Activated naive CD4-positive, alpha-beta T cell treated with anti-CD3 and anti-CD28 coated beads for 36 hours (primary cell): ENCODE data around the gene PARD6A. TPM values are rescaled to one million over a fixed set of nuclear protein-coding genes. Genes with fewer than 3 reads are reported as not detected.

Source experiments
- CTCF ChIA-PET: fragments of 350-600 bp; sonication (Branson Sonifier 250); formaldehyde crosslinking; loops from one replicate; lab custom pipeline; 2021; ENCODE audit warnings: antibody characterized with exemption; lab: Charles Lee
- DNase-seq: peaks from one replicate; pipeline ENCODE4 v3.0.0-alpha.2; 2020
- H3K27ac Mint-ChIP-seq: one replicate; pipeline ENCODE4 v1.8.0; 2021; ENCODE audit warnings: mild to moderate bottlenecking, mixed read lengths
- H3K27me3 Mint-ChIP-seq: one replicate; pipeline ENCODE4 v1.8.0; 2021; ENCODE audit warnings: low read depth, mixed read lengths
- H3K36me3 Mint-ChIP-seq: one replicate; pipeline ENCODE4 v1.8.0; 2021; ENCODE audit warnings: low read depth, mixed read lengths
- H3K4me1 Mint-ChIP-seq: one replicate; pipeline ENCODE4 v1.8.0; 2021; ENCODE audit warnings: low read depth, mixed read lengths
- H3K4me3 Mint-ChIP-seq: one replicate; pipeline ENCODE4 v1.8.0; 2021; ENCODE audit warnings: mild to moderate bottlenecking, moderate library complexity, mixed read lengths
- H3K9me3 Mint-ChIP-seq: one replicate; pipeline ENCODE4 v1.8.0; 2021; ENCODE audit warnings: mixed read lengths
- intact Hi-C: fragments of 100-400 bp; cut with micrococcal nuclease; formaldehyde crosslinking; loops from one replicate; pipeline ENCODE4 v1.15.1; 2023
- total RNA-seq, 2 experiments: library from RNA; stranded (reverse); gene quantifications; one replicate each; pipeline ENCODE4 v1.2.3, GENCODE V29; 2021

Gene PARD6A
- total RNA-seq, 2 experiments from 2014 or later = 7.3 to 8.4 TPM

DNA sequence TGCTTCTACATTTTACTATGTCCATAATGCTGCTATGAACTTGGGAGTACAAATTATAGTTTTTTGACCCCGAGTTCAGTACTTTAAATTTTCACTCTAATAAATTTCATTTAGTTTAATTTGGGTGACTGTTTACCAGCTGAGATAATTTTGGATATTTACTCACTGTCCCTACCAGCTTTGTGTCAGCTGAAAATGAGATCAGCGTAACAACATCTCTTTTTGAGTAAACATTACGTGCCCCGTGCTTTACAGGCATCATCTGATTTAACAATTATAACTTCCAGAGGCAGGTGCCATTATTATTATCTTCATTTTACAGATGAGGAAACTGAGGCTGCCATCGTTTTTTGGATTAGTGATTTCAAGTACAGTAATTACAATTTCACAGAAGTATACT, 43.4 kb downstream of the PARD6A start:
- Mint-ChIP-seq H3K36me3 (no peaks in the 10 kb centered on the region), H3K4me3 (no peak overlapping the region), H3K4me1 (peaks cover 20% of the 10 kb centered on the region), H3K27me3 (no peaks in the 10 kb centered on the region), H3K9me3 (no peaks in the 10 kb centered on the region), H3K27ac (peak overlapping the region; percentile 10)
- no peak for DNase-seq
- intact Hi-C loops = no loop called here
- CTCF ChIA-PET = interaction anchor here (0.7 to 2.5 kb wide), 2 partner anchors 113 to 183 kb away, joined by 3 to 6 read pairs; no protein-coding TSS in a partner anchor

DNA sequence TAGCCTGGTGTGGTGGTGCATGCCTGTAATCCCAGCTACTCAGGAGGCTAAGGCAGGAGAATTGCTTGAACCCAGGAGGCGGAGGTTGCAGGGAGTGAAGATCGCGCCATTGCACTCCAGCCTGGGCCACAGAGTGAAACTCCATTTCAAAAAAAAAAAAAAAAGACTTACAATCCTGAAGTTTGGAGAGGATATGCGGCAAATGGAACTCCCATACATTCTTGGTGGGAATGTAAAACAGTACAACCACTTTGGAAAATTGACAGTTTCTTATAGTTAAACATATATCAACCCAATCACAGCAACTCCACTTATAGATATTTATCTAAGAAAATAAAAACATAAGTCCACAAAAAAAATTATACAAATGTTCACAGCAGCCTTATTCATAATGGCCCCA, 46.5 kb downstream of the PARD6A start:
- Mint-ChIP-seq H3K27me3 (no peaks in the 10 kb centered on the region), H3K36me3 (no peaks in the 10 kb centered on the region), H3K9me3 (no peaks in the 10 kb centered on the region), H3K27ac (no peak overlapping the region), H3K4me1 (peaks cover 23% of the 10 kb centered on the region), H3K4me3 (no peak overlapping the region)
- no peak for DNase-seq
- intact Hi-C loops = no loop called here
- CTCF ChIA-PET = no interaction called here

DNA sequence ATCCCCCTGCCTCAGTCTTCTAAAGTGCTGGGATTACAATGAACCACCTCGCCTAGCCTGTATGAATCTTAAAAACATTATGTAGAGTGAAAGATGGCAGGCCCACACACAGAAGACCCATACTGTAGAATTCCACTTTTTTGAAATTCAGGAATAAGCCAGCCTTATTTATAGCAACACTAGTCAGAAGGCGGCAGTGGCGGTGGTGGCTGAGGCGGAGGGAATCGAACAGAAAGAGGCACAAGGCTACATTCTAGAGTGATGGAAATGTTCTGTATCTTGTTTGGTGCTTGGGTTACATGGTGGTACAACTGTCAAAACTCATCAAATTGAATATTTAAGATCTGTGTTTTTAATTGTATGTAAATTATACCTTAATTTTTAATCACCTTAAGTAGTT, 47.0 kb downstream of the PARD6A start:
- no peak for DNase-seq
- CTCF ChIA-PET = no interaction called here
- H3K27me3 Mint-ChIP-seq = no peaks in the 10 kb centered on the region
- H3K4me1 Mint-ChIP-seq = peaks cover 23% of the 10 kb centered on the region
- intact Hi-C loops = no loop called here
- no peak overlapping the region for H3K27ac Mint-ChIP-seq
- no peak overlapping the region for H3K4me3 Mint-ChIP-seq
- H3K36me3 Mint-ChIP-seq = no peaks in the 10 kb centered on the region
- no peaks in the 10 kb centered on the region for H3K9me3 Mint-ChIP-seq

DNA sequence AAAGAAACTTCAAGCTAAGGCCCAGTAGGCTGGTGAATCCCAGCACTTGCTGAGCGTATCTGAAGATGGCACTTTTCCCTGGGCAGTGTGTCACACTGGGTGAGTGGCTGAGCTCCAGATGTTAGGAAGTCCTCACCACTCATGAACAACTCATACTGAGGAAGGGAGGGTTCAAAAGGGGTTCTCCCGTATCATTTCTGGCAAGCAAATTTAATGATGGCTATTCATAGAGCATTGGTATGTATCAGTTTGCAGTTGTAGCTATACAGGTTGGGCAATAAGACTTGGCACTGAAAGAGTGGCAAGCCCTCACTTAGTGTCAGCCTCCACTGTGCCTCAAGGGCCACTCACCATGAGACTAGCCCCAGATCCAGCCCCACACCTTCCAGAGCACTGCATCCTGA, 47.6 kb downstream of the PARD6A start:
- CTCF ChIA-PET = no interaction called here
- intact Hi-C loops = no loop called here
- no peak overlapping the region for H3K4me3 Mint-ChIP-seq
- no peaks in the 10 kb centered on the region for H3K27me3 Mint-ChIP-seq
- H3K27ac Mint-ChIP-seq = no peak overlapping the region
- DNase-seq = no peak
- no peaks in the 10 kb centered on the region for H3K36me3 Mint-ChIP-seq
- peaks cover 19% of the 10 kb centered on the region for H3K4me1 Mint-ChIP-seq
- no peaks in the 10 kb centered on the region for H3K9me3 Mint-ChIP-seq

DNA sequence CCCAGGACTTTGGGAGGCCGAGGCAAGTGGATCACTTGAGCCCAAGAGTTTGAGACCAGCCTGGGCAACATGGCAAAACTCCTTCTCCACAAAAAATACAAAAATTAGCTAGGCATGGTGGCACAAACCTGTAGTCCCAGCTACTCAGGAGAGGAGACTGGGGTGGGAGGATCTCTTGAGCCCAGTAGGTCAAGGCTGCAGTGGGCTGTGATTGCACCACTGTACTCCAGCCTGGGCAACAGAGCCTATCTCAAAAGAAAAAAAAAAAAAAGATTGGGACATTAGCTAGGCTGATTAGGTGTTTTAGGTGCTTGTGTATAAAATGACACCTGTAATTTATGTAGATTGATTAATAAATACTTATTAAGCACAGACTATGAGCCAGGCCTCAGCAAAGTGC, 48.3 kb downstream of the PARD6A start:
- Mint-ChIP-seq H3K4me3 (no peak overlapping the region), H3K4me1 (peaks cover 13% of the 10 kb centered on the region), H3K36me3 (no peaks in the 10 kb centered on the region), H3K27me3 (no peaks in the 10 kb centered on the region), H3K9me3 (no peaks in the 10 kb centered on the region), H3K27ac (no peak overlapping the region)
- intact Hi-C loops = no loop called here
- CTCF ChIA-PET = no interaction called here
- no peak for DNase-seq

DNA sequence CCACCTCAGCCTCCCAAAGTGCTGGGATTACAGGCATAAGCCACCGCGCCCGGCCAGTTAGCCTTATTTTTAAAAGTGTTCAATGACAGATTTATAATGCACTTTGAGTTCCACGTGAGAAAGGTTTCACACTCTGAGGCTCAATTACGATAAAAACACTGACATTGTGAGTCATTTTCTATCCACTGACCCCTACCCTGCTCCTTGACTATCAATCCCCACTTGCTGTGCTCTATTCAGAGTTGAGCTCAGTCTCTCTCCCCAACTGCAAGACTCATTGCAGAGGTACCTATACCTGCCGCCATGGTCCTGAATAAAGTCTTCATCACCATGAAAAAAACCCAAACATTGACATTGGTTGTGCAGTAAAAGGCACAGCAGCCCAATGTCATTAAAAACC, 49.8 kb downstream of the PARD6A start:
- Mint-ChIP-seq H3K4me3 (no peak overlapping the region), H3K4me1 (peaks cover 4% of the 10 kb centered on the region), H3K27me3 (no peaks in the 10 kb centered on the region), H3K9me3 (no peaks in the 10 kb centered on the region), H3K36me3 (no peaks in the 10 kb centered on the region), H3K27ac (no peak overlapping the region)
- intact Hi-C loops = no loop called here
- CTCF ChIA-PET = no interaction called here
- DNase-seq = no peak

Other genes starting within 250 kb of the PARD6A start
- under 1 TPM; 0.12 to 0.32 TPM for gene ZDHHC1, start 244.5 kb upstream of the PARD6A start, total RNA-seq
- 1 to 10 TPM in 1 of 2 experiments, under 1 TPM in 1; 0.86 to 1.1 TPM for gene HSD11B2, start 229.8 kb upstream of the PARD6A start, total RNA-seq
- 10 to 100 TPM; 11.9 to 15.3 TPM for gene ATP6V0D1, start 179.8 kb upstream of the PARD6A start, total RNA-seq
- gene AGRP, start 177.4 kb upstream of the PARD6A start, total RNA-seq = not detected
- 10 to 100 TPM; 34.2 to 41.9 TPM for gene RIPOR1, start 132.1 kb upstream of the PARD6A start, total RNA-seq
- 10 to 100 TPM; 51.2 to 52.3 TPM for gene CTCF, start 98.4 kb upstream of the PARD6A start, total RNA-seq
- gene CARMIL2, start 15.8 kb upstream of the PARD6A start, total RNA-seq = 100 to 1,000 TPM; 123 to 130 TPM
- gene ACD, start 700 bp upstream of the PARD6A start, total RNA-seq = 10 to 100 TPM; 49.2 to 54.9 TPM
- gene ENKD1, start 5.8 kb downstream of the PARD6A start, total RNA-seq = 1 to 10 TPM; 6.7 to 7.3 TPM
- 1 to 10 TPM; 3.2 to 3.6 TPM for gene C16orf86, start 5.9 kb downstream of the PARD6A start, total RNA-seq
- gene GFOD2, start 58.4 kb downstream of the PARD6A start, total RNA-seq = 1 to 10 TPM; 7.3 to 8.2 TPM
- 10 to 100 TPM; 12.4 to 16.1 TPM for gene RANBP10, start 145.6 kb downstream of the PARD6A start, total RNA-seq
- gene TSNAXIP1, start 145.9 kb downstream of the PARD6A start, total RNA-seq = under 1 TPM; 0.35 to 0.50 TPM
- 10 to 100 TPM; 19.9 to 20.6 TPM for gene THAP11, start 181.4 kb downstream of the PARD6A start, total RNA-seq
- 100 to 1,000 TPM; 165 to 171 TPM for gene NUTF2, start 186.0 kb downstream of the PARD6A start, total RNA-seq
- gene CENPT, start 186.7 kb downstream of the PARD6A start, total RNA-seq = 10 to 100 TPM; 43.7 to 45.8 TPM
- gene EDC4, start 212.1 kb downstream of the PARD6A start, total RNA-seq = 10 to 100 TPM; 72.2 to 78.7 TPM
- not detected for gene NRN1L, start 223.9 kb downstream of the PARD6A start, total RNA-seq
- 1 to 10 TPM; 7.1 to 8.0 TPM for gene PSKH1, start 232.3 kb downstream of the PARD6A start, total RNA-seq